Measurements from ENCODE around the gene PNMA6F. TPM values are rescaled to one million over a fixed set of nuclear protein-coding genes. Genes with fewer than 3 reads are reported as not detected.

The PNMA6F gene
- not detected in 2 replicates for total RNA-seq (2014; rRNA removed; shearing (Covaris generic))

DNA sequence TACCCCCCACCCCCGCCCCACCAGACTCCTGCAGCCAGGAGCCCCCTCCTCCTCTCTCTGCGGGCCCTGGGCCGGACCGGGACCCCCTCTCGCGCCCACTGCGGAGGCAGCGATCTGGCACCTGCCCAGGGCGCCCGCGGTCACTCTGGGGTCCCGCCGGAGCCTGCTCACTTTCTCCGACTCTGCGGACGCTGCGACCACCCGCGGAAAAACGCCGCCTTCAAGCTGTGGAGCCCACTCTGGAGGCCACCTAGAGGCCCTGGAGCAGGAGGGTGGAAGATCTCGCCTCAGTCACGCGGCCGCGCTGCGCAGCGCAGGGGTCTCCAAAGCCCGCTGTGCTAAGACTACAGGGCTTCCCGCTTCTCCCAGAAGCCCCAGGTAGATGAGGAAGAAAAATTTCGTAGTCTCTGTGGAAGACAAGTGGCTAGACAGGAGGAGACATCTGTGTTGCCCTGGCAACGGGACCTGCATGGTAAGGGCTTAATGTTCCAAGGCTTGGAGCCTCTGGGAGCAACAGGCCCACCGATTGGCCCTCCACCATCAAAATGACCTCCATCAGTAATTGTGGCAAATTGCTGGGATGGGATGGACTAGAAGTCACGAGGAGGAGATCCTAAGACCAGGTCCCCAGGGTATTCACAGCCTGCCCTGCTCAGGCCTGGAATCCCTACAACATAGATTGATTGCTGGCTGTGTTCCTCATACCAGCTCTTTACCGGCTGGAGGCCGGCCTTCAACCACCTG, at the start of gene PNMA6F:
PNMA6F (minus strand) TSS at position 387 of the 744 bp plus-strand sequence. CDS start 1,093 bp downstream, outside the sequence.
- no peak for DNase-seq (ENCODE audit: low read depth)

GRCh38 chrX:153371256-153371655, 49.7 kb upstream of the PNMA6F start:
- DNase-seq (ENCODE audit: low read depth), result no peak

GRCh38 chrX:153370293-153371055, 48.9 kb upstream of the PNMA6F start:
- no peak for DNase-seq (ENCODE audit: low read depth)

DNA sequence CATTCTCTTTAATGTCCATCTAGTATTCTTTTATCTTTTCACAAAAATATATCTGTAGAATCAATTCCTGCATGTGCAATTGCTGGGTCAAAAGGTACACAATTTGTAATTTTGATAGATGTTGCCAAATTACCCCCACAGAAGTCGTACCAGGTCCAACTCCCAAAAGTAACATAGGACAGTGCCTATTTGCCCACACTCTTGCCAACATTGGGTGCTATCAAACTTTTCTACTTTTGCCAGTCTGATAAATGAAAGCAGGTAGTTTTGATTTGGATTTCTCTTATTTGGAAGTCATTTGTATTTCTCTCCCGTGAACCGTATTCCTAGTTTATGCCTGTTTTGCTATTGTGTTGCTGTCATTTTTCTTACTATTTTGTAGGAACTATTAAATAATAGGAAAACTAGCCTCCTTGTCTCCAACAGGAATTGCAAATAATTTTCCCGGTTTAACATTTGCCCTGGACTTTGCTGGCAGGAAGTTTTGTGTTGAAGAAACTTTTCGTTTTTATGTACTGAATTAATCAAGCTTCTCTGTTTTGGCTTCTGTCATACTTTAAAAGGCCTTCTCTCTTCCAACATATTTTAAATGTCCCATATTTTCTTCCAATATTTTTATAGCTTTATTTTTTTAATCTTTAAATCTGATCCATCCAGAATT, 45.4 kb upstream of the PNMA6F start:
- no peak for DNase-seq (ENCODE audit: low read depth)

DNA sequence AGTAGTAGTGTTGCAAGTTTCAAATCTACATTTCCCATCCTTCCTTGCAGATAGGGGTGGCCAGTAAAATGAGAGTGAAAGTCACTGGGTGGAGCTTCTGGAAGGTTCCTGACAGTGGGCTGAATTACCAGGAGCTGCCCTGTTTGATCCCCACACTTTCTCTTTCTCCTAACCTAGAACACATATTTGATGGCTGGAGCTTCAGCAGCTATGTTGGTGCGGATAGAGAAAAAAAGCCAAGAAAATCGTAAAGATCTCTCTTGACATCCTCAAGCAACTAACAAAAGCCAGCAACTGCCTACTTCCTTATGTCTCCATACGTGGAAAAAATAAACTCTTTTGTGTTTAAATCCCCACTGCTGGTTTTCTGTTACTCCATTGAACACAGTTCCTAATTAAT, 44.6 kb upstream of the PNMA6F start:
- DNase-seq (ENCODE audit: low read depth), result no peak

DNA sequence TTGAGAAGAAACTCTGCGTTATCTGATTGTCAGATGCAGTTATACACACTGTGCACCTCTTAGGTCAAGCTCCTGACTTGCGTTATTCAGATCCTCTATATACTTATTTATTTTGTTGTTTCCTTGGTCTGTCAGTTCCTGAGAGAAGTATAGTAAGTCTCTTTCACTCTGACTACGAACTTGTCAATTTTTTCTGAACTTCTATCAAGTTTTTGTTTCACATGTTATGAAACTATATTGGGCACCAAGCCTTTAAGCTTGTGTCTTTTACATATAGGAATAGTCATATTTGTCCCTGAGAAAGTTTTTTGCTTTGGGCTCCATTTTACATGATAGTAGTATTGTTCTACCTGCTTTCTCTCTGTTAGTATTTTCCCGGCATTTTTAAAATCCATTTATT, 44.1 kb upstream of the PNMA6F start:
- DNase-seq (ENCODE audit: low read depth), result no peak

GRCh38 chrX:153361781-153362397, 40.3 kb upstream of the PNMA6F start:
- DNase-seq (ENCODE audit: low read depth), result no peak

DNA sequence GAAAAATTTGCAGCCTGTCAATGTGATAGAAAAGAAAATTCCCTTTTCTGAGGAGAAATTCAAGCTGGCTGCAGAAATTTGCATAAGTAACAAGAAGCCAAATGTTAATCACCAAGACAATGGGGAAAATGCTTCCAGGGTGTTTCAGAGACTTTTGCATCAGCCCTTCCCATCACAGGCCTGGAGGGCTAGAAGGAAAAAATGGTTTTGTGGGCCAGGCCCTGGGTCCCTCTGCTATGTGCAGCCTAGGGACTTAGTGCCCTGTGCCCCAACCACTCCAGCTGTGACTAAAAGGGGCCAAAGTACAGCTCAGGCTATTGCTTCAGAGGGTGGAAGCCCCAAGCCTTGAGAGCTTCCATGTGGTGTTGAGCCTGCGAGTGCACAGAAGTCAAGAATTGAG, 36.3 kb upstream of the PNMA6F start:
- no peak for DNase-seq (ENCODE audit: low read depth)

GRCh38 chrX:153353416-153353815, 31.8 kb upstream of the PNMA6F start:
- no peak for DNase-seq (ENCODE audit: low read depth)

GRCh38 chrX:153352858-153353257, 31.3 kb upstream of the PNMA6F start:
- no peak for DNase-seq (ENCODE audit: low read depth)

- DNase-seq (ENCODE audit: low read depth), result no peak
Observed at GRCh38 chrX:153351981-153352380, 30.4 kb upstream of the PNMA6F start.

GRCh38 chrX:153349952-153350351, 28.4 kb upstream of the PNMA6F start:
- no peak for DNase-seq (ENCODE audit: low read depth)

GRCh38 chrX:153348421-153348820, 26.9 kb upstream of the PNMA6F start:
- no peak for DNase-seq (ENCODE audit: low read depth)

DNA sequence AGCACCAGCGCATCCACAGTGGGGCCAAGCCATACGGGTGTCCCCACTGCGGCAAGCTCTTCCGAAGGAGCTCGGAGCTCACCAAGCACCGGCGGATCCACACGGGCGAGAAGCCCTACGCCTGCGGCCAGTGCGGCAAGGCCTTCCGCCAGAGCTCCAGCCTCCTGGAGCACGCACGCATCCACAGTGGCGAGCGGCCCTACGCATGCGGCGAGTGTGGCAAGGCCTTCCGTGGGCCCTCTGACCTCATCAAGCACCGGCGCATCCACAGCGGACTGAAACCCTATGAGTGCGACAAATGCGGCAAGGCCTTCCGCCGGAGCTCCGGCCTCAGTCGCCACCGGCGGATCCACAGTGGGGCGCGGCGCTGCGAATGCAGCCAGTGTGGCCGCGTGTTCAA, 26.0 kb upstream of the PNMA6F start:
- DNase-seq (ENCODE audit: low read depth), result no peak

GRCh38 chrX:153343674-153344073, 22.1 kb upstream of the PNMA6F start:
- no peak for DNase-seq (ENCODE audit: low read depth)

DNA sequence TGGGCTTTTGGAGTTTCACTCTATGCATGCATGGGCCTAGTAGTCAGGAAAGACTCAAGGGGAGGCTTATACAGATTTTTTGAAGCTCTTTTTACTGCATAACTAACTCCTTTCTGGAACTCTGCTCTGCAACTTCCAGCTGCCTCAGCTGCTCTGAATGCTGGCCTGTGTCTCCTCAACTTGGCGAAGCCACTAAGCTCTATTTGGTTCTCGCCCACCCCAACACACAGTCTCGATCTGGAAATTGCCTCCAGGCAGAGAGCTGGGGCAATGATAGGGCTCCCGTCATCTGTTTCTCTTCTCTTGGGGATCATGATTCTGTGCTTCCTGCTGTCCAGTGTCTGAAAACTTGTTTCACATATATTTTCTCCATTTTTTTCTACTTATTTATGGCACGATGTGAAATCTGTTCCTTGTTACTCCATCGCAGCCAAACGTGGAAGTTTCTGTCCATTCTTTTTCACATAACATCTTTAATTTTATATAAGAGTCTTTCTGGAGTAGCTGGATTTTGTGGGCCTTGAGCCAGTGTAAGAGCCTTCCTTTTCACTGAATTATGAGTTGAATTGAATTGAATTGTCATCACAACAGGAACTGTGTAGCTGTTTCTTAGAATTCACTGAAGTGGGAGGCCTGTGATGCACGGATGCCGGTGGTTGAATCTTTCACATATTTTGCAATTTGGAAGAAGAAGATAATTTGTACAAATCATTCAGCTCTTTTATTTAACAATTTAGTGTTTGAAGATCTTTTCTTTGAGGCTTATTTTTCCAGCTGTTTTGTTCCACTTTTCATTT, 21.4 kb upstream of the PNMA6F start:
- DNase-seq (ENCODE audit: low read depth), result no peak

GRCh38 chrX:153340111-153340510, 18.5 kb upstream of the PNMA6F start:
- DNase-seq (ENCODE audit: low read depth), result no peak

DNA sequence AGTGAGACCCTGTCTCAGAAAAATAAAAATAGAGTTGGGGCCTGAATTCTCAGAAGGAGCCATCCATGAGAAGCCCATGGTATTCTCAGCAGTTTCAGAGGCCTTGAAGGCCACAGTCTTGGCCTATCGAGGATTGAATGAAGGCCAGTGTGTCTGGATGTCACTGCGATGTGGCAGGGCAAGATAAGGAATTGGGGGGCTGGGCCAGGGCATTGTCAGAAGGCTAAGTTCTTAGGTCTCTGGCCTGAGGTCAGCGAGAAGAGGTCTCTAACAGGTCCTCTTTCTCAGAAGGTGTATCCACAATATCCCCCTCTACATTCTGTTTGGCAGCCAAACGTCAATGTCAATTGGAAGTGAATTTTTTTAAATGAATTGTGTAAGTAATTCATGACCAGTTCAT, 18.1 kb upstream of the PNMA6F start:
- no peak for DNase-seq (ENCODE audit: low read depth)

- no peak for DNase-seq (ENCODE audit: low read depth)
Observed at GRCh38 chrX:153338836-153339235, 17.3 kb upstream of the PNMA6F start.

GRCh38 chrX:153336988-153337387, 15.4 kb upstream of the PNMA6F start:
- DNase-seq (ENCODE audit: low read depth), result no peak

GRCh38 chrX:153336121-153336894, 14.7 kb upstream of the PNMA6F start:
- DNase-seq (ENCODE audit: low read depth), result no peak
